SK-N-SH (cell line): ENCODE data around the gene ADGRL3.

Source experiments
- FOXM1 ChIP-seq: IDR thresholded peaks from 2 replicates; pipeline ENCODE4 v1.4.0; 2012; ENCODE audit warnings: low read depth, mild to moderate bottlenecking
- POLR2AphosphoS5 ChIP-seq: IDR thresholded peaks from 2 replicates; pipeline ENCODE4 v1.6.1; 2012; ENCODE audit warnings: low read depth, low read length
- YY1 ChIP-seq: IDR thresholded peaks from 2 replicates; pipeline ENCODE4 v1.4.0; 2012; ENCODE audit warnings: low read depth, mild to moderate bottlenecking
- TF ChIP-seq, protein P1 (sequence below): fragments of 200-600 bp; sonication (generic); IDR thresholded peaks from 2 replicates; pipeline ENCODE4 v1.6.1; 2017; ENCODE audit warnings: antibody characterized with exemption, mild to moderate bottlenecking, moderate library complexity
- TF ChIP-seq, protein P2 (sequence below): IDR thresholded peaks from 2 replicates; pipeline ENCODE4 v1.4.0; 2012; ENCODE audit warnings: low read depth, borderline replicate concordance
- TF ChIP-seq, protein P3 (sequence below): IDR thresholded peaks from 2 replicates; pipeline ENCODE4; 2012
- TF ChIP-seq, protein P4 (sequence below): IDR thresholded peaks from 2 replicates; pipeline ENCODE4 v1.6.1; 2012; ENCODE audit warnings: mild to moderate bottlenecking, low read depth, low read length, moderate library complexity

DNA sequence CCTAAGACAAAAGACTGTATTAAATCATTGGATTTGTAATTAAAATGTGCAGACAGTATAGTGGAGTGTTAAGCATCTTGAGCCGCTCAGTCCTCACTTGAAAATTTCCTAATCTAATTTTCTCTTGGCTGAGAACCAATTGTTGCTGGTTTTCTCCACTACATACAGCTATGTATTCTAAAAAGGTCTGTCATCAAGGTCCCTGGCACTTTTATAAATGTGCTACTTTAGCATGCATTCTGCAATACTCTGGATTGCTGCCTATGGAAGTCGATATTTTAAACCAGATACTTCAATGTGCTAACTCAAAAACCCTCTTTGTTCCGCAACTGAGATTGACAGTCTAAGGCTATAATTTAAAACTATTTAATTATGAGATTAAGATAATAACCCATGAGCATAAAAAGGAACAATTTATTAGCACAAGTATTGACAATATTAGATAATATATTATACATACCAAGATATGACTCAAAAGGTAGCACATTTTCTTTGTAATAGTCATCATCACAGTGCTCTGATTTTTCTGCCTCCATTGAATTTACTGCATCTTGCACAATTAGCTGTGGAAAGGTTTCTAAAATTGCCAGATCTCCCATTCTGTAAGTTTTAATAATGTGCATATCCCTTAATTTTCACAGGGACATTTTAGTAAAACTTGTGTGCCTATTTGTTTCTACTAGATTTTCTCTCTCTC lies 815.1 kb downstream of the ADGRL3 start:
- TF ChIP-seq POLR2AphosphoS5 (no peak), FOXM1 (no peak), YY1 (no peak)
- TF ChIP-seq, protein P1, sequence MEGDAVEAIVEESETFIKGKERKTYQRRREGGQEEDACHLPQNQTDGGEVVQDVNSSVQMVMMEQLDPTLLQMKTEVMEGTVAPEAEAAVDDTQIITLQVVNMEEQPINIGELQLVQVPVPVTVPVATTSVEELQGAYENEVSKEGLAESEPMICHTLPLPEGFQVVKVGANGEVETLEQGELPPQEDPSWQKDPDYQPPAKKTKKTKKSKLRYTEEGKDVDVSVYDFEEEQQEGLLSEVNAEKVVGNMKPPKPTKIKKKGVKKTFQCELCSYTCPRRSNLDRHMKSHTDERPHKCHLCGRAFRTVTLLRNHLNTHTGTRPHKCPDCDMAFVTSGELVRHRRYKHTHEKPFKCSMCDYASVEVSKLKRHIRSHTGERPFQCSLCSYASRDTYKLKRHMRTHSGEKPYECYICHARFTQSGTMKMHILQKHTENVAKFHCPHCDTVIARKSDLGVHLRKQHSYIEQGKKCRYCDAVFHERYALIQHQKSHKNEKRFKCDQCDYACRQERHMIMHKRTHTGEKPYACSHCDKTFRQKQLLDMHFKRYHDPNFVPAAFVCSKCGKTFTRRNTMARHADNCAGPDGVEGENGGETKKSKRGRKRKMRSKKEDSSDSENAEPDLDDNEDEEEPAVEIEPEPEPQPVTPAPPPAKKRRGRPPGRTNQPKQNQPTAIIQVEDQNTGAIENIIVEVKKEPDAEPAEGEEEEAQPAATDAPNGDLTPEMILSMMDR = no peak
- TF ChIP-seq, protein P2, sequence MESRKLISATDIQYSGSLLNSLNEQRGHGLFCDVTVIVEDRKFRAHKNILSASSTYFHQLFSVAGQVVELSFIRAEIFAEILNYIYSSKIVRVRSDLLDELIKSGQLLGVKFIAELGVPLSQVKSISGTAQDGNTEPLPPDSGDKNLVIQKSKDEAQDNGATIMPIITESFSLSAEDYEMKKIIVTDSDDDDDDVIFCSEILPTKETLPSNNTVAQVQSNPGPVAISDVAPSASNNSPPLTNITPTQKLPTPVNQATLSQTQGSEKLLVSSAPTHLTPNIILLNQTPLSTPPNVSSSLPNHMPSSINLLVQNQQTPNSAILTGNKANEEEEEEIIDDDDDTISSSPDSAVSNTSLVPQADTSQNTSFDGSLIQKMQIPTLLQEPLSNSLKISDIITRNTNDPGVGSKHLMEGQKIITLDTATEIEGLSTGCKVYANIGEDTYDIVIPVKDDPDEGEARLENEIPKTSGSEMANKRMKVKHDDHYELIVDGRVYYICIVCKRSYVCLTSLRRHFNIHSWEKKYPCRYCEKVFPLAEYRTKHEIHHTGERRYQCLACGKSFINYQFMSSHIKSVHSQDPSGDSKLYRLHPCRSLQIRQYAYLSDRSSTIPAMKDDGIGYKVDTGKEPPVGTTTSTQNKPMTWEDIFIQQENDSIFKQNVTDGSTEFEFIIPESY = no peak
- TF ChIP-seq, protein P3, sequence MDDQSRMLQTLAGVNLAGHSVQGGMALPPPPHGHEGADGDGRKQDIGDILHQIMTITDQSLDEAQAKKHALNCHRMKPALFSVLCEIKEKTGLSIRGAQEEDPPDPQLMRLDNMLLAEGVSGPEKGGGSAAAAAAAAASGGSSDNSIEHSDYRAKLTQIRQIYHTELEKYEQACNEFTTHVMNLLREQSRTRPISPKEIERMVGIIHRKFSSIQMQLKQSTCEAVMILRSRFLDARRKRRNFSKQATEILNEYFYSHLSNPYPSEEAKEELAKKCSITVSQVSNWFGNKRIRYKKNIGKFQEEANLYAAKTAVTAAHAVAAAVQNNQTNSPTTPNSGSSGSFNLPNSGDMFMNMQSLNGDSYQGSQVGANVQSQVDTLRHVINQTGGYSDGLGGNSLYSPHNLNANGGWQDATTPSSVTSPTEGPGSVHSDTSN = no peak
- TF ChIP-seq, protein P4, sequence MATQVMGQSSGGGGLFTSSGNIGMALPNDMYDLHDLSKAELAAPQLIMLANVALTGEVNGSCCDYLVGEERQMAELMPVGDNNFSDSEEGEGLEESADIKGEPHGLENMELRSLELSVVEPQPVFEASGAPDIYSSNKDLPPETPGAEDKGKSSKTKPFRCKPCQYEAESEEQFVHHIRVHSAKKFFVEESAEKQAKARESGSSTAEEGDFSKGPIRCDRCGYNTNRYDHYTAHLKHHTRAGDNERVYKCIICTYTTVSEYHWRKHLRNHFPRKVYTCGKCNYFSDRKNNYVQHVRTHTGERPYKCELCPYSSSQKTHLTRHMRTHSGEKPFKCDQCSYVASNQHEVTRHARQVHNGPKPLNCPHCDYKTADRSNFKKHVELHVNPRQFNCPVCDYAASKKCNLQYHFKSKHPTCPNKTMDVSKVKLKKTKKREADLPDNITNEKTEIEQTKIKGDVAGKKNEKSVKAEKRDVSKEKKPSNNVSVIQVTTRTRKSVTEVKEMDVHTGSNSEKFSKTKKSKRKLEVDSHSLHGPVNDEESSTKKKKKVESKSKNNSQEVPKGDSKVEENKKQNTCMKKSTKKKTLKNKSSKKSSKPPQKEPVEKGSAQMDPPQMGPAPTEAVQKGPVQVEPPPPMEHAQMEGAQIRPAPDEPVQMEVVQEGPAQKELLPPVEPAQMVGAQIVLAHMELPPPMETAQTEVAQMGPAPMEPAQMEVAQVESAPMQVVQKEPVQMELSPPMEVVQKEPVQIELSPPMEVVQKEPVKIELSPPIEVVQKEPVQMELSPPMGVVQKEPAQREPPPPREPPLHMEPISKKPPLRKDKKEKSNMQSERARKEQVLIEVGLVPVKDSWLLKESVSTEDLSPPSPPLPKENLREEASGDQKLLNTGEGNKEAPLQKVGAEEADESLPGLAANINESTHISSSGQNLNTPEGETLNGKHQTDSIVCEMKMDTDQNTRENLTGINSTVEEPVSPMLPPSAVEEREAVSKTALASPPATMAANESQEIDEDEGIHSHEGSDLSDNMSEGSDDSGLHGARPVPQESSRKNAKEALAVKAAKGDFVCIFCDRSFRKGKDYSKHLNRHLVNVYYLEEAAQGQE = no peak
